Stomach (tissue), 9 donors: ENCODE measurements around the gene BLOC1S4. TPM values are rescaled to one million over a fixed set of nuclear protein-coding genes. Genes with fewer than 3 reads are reported as not detected.
"Not testable (repeated sequence)": the region's sequence is repeated elsewhere in the genome, so short reads cannot be mapped to it uniquely, and the experiment has no call there.

ENCODE experiments used
- DNase-seq, 2 donors: peaks; one replicate each; pipeline versions ENCODE4 v3.0.0 to v3.0.0-alpha.2; 2013 to 2019
- H3K27ac ChIP-seq, 5 donors: fragments of 200-600 bp in 4 of 5; sonication (generic) in 4 of 5; one replicate each; pipeline ENCODE4 v1.5.1; 2013 to 2019; ENCODE audit warnings: mild to moderate bottlenecking in 1 of 5, moderate library complexity in 1 of 5
- H3K27me3 ChIP-seq, 3 donors: fragments of 200-600 bp; sonication (generic); one replicate each; pipeline ENCODE4 v1.5.1; 2017 to 2019; ENCODE audit warnings: mixed run types in 1 of 3
- H3K36me3 ChIP-seq, 4 donors: fragments of 200-600 bp; sonication (generic); 1 replicate in 3 of 4; 2 replicates in 1 of 4; pipeline ENCODE4 v1.5.1; 2016 to 2019
- H3K4me1 ChIP-seq, 4 donors: fragments of 200-600 bp; sonication (generic); one replicate each; pipeline ENCODE4 v1.5.1; 2016 to 2019
- H3K4me3 ChIP-seq, 4 donors: fragments of 200-600 bp; sonication (generic) in 3 of 4; one replicate each; pipeline ENCODE4 v1.5.1; 2016 to 2019; ENCODE audit warnings: mild to moderate bottlenecking in 1 of 4
- H3K9me3 ChIP-seq, 4 donors: fragments of 200-600 bp; sonication (generic); one replicate each; pipeline ENCODE4 v1.5.1; 2016 to 2019
- EP300 ChIP-seq: sonication (generic); formaldehyde crosslinking; IDR thresholded peaks from one replicate; pipeline ENCODE4 v1.6.1; 2017; ENCODE audit warnings: antibody characterized with exemption
- POLR2A ChIP-seq, 4 donors: fragments of 450-650 bp; IDR thresholded peaks; one replicate each; pipeline ENCODE4 v1.6.1; 2016; ENCODE audit warnings: antibody characterized with exemption in 4 of 4, control low read depth in 2 of 4, mild to moderate bottlenecking in 1 of 4, moderate library complexity in 1 of 4
- POLR2AphosphoS5 ChIP-seq, 3 donors: sonication (generic); formaldehyde crosslinking; IDR thresholded peaks; one replicate each; pipeline ENCODE4 v1.6.1; 2016; ENCODE audit warnings: antibody characterized with exemption in 3 of 3
- WGBS, 5 donors: extraction: QIAGEN DNeasy Blood & Tissue Kit in 3 of 5; methylation state at CpG; one replicate each; pipeline versions ENCODE4 v1.1.5 to v1.1.7; 2013 to 2018; 5-methylcytosine and 5-hydroxymethylcytosine counted together
- intact Hi-C: fragments of 100-400 bp; cut with DNase I; formaldehyde crosslinking; loops from one replicate; pipeline ENCODE4 v1.15.1; 2023; ENCODE audit warnings: low total_unique reads
- polyA plus RNA-seq, 3 donors: library from polyadenylated mRNA; stranded (reverse); fragments of 200-250 nt; gene quantifications; one replicate each; pipeline ENCODE4 v1.2.3, GENCODE V29; 2013
- total RNA-seq, 5 donors: library from RNA; depleted of rRNA; stranded (reverse); fragments of >200 nt; gene quantifications; one replicate each; pipeline versions ENCODE4 v1.1.0 to v1.2.3, GENCODE V29; 2014 to 2016
- TF ChIP-seq, protein P1 (sequence below), 7 experiments: fragments of 450-650 bp in 4 of 7; fragments of 200-600 bp in 3 of 7; sonication (generic) in 3 of 7; IDR thresholded peaks; one replicate each; pipeline ENCODE4 v1.5.1; 2016 to 2019; ENCODE audit warnings: antibody characterized with exemption in 7 of 7, control low read depth in 2 of 7, mild to moderate bottlenecking in 1 of 7
- donor health status: healthy with polysubstance abuse.
- donor health status: Bipolar disorder and iron deficiency.
- donor health status: healthy.

Gene BLOC1S4
- total and polyA plus RNA-seq, 8 donors, result 8.4 to 64.3 (median 16.6) TPM

DNA sequence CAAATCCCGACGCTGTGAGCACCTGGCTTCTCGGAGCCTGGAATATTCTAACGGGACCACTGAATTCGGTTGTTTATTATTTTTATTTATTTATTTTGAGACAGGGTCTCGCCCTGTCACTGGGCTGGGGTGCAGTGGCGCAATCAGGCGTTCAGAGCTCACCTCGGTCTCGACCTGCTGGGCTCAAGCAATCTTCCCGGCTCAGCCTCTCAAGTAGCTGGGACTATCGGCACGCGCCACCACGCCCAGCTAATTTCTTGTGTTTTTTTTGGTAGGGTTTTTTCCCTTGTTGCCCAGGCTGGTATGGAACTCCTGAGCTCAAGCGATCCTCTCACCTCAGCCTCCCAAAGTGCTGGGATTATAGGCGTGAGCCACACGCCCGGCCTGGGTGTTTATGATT, 43.8 kb upstream of the BLOC1S4 start:
- no peak overlapping the region for H3K4me3 ChIP-seq
- no peak for DNase-seq
- TF ChIP-seq EP300, result no peak
- TF ChIP-seq POLR2AphosphoS5 (IDR thresholded peaks at IDR 0.05), result no peak
- TF ChIP-seq POLR2A (IDR thresholded peaks at IDR 0.05), result no peak
- TF ChIP-seq, protein P1, sequence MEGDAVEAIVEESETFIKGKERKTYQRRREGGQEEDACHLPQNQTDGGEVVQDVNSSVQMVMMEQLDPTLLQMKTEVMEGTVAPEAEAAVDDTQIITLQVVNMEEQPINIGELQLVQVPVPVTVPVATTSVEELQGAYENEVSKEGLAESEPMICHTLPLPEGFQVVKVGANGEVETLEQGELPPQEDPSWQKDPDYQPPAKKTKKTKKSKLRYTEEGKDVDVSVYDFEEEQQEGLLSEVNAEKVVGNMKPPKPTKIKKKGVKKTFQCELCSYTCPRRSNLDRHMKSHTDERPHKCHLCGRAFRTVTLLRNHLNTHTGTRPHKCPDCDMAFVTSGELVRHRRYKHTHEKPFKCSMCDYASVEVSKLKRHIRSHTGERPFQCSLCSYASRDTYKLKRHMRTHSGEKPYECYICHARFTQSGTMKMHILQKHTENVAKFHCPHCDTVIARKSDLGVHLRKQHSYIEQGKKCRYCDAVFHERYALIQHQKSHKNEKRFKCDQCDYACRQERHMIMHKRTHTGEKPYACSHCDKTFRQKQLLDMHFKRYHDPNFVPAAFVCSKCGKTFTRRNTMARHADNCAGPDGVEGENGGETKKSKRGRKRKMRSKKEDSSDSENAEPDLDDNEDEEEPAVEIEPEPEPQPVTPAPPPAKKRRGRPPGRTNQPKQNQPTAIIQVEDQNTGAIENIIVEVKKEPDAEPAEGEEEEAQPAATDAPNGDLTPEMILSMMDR (IDR thresholded peaks at IDR 0.05), result no peak
- H3K36me3 ChIP-seq, result peaks cover 0 to 19% (median 5%) of the 10 kb centered on the region in 4 donors
- H3K27ac ChIP-seq, result no peak overlapping the region
- no peaks in the 10 kb centered on the region for H3K27me3 ChIP-seq
- WGBS, 5 donors, result 95 to 98% (median 96%) methylated on average over 19 of the region's 19 CpGs
- intact Hi-C loops, result no loop called here
- peaks cover 19 to 39% (median 32%) of the 10 kb centered on the region in 4 donors for H3K4me1 ChIP-seq
- H3K9me3 ChIP-seq, result no peaks in the 10 kb centered on the region

DNA sequence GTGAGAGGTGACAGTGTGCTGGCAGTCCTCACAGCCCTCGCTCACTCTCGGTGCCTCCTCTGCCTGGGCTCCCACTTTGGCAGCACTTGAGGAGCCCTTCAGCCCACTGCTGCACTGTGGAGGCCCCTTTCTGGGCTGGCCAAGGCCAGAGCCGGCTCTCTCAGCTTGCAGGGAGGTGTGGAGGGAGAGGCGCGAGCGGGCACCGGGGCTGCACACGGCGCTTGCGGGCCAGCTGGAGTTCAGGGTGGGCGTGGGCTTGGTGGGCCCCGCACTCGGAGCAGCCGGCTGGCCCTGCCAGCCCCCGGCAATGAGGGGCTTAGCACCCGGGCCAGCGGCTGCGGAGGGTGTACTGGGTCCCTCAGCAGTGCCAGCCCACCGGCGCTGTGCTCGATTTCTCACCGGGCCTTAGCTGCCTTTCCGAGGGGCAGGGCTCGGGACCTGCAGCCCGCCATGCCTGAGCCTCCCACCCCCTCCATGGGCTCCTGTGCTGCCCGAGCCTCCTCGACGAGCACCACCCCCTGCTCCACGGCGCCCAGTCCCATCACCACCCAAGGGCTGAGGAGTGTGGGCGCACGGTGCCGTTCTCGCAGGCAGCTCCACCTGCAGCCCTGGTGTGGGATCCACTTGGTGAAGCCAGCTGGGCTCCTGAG, 43.3 kb upstream of the BLOC1S4 start:
- intact Hi-C loops, H3K9me3 ChIP-seq, DNase-seq, H3K27me3 ChIP-seq: not testable (repeated sequence)
- Histone ChIP-seq H3K36me3 (peaks cover 0 to 19% (median 10%) of the 10 kb centered on the region in 4 donors), H3K27ac (peak overlapping the region in 3 of 5 donors; percentile 81 to 94 (median 91)), H3K4me1 (peaks cover 19 to 44% (median 38%) of the 10 kb centered on the region in 4 donors), H3K4me3 (peak overlapping the region in 2 of 4 donors; percentile 94 to 95)
- 95 to 98% (median 97%) methylated on average over 21 to 34 of the region's 34 CpGs for WGBS, 5 donors

DNA sequence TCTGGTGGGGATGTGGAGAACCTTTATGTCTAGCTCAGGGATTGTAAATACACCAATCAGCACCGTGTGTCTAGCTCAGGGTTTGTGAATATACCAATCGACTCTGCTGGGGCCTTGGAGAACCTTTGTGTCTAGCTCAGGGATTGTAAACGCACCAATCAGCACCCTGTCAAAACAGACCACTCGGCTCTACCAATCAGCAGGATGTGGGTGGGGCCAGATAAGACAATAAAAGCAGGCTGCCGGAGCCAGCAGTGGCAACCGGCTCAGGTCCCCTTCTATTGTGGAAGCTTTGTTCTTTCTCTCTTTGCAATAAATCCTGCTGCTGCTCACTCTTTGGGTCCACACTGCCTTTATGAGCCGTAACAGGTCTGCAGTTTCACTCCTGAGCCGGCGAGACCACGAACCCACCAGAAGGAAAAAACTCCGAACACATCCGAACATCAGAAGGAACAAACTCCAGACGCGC, 42.7 kb upstream of the BLOC1S4 start:
- H3K27me3 ChIP-seq, H3K9me3 ChIP-seq, DNase-seq, intact Hi-C loops: not testable (repeated sequence)
- peaks cover 19 to 47% (median 38%) of the 10 kb centered on the region in 4 donors for H3K4me1 ChIP-seq
- H3K27ac ChIP-seq, result peak overlapping the region; percentile 81 to 94 (median 89)
- H3K4me3 ChIP-seq, result peak overlapping the region; percentile 85 to 95 (median 90)
- WGBS, 5 donors, result 26 to 47% (median 41%) methylated on average over 13 to 14 of the region's 14 CpGs
- H3K36me3 ChIP-seq, result peaks cover 0 to 19% (median 10%) of the 10 kb centered on the region in 4 donors
- TF ChIP-seq POLR2AphosphoS5 (IDR thresholded peaks at IDR 0.05) (peak in 2 of 3 donors; percentile 11 to 62), POLR2A (IDR thresholded peaks at IDR 0.05) (peak in 1 of 4 donors; percentile 31)

DNA sequence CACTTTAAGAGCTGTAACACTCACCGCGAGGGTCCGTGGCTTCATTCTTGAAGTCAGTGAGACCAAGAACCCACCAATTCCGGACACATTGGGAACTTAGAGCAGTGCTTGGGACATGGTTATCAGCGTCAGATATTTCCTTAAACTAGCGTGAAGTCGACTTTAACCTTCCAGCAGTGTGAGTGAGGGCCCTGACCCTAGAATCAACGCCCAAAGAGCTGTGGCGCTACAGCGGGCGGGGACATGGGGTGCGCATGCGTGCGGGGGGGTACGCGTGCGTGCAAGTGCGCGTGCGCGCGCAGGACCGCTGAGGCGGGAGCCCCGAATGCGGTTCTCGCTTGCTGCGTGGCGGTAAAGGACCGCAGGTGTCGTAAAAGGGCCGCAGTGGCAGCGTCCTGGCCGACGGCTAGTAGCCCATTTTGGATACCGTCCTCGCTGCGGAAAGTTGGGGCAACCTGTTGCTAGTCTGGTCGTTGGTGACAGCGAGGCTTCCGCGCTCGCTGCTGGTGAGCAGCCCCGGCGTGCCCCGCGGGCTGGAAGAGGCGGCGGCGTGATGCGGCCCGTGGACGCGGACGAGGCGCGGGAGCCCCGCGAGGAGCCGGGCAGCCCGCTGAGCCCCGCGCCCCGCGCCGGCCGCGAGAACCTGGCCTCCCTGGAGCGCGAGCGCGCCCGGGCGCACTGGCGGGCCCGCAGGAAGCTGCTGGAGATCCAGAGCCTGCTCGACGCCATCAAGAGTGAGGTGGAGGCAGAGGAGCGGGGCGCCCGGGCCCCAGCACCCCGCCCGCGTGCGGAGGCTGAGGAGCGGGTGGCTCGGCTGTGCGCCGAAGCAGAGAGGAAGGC, 42.1 kb upstream of the BLOC1S4 start:
- Histone ChIP-seq H3K4me3 (peak overlapping the region; percentile 85 to 95 (median 90)), H3K27ac (peak overlapping the region; percentile 81 to 94 (median 89)), H3K36me3 (peaks cover 0 to 19% (median 10%) of the 10 kb centered on the region in 4 donors), H3K27me3 (no peaks in the 10 kb centered on the region), H3K9me3 (no peaks in the 10 kb centered on the region), H3K4me1 (peaks cover 19 to 47% (median 38%) of the 10 kb centered on the region in 4 donors)
- peak; percentile 95 to 99 for DNase-seq
- intact Hi-C loops, result no loop called here
- TF ChIP-seq POLR2A (IDR thresholded peaks at IDR 0.05) (no peak), POLR2AphosphoS5 (IDR thresholded peaks at IDR 0.05) (peak; percentile 79 to 95 (median 80)), EP300 (no peak)
- TF ChIP-seq, protein P1 (IDR thresholded peaks at IDR 0.05), result peak in 1 of 7 experiments; percentile 18
- WGBS, 5 donors, result 1 to 5% (median 1%) methylated on average over 18 to 89 of the region's 89 CpGs

DNA sequence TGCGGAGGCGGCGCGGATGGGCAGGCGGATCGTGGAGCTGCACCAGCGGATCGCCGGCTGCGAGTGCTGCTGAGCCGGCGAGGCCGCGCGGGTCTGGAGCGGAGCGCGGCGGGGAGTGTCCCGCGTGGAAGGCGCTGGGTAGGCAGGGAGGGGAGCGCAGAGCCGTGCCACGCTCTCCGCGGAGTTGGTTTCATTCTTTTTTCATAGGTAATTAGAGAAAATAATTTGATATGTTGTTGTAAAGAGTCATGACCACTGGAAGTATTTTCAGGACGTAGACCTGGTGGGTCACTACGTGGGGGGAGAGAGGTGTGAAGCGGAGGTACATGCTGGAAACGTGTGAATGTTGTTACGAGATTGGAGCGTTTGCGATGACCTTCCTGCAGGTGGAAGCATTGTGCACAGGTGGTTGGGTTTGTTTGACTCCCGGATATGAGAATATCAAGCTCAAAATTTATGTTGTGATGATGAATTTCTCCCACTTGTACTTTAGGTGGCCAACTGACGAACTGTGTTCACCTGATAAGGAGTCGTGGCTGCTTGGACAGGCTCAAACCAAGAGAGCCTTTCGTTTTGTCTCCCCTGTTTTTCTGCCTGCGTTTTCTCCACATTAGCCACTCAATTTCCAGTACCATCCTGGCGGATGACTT, 41.3 kb upstream of the BLOC1S4 start:
- no peaks in the 10 kb centered on the region for H3K9me3 ChIP-seq
- H3K27ac ChIP-seq, result peak overlapping the region; percentile 81 to 94 (median 89)
- no peaks in the 10 kb centered on the region for H3K27me3 ChIP-seq
- peaks cover 0 to 16% (median 8%) of the 10 kb centered on the region in 4 donors for H3K36me3 ChIP-seq
- peak overlapping the region; percentile 85 to 95 (median 90) for H3K4me3 ChIP-seq
- DNase-seq, result peak; percentile 58 to 87
- TF ChIP-seq EP300 (no peak), POLR2AphosphoS5 (IDR thresholded peaks at IDR 0.05) (peak in 1 of 3 donors; percentile 37), POLR2A (IDR thresholded peaks at IDR 0.05) (no peak)
- TF ChIP-seq, protein P1 (IDR thresholded peaks at IDR 0.05), result peak in 3 of 7 experiments; percentile 42 to 55 (median 51)
- H3K4me1 ChIP-seq, result peaks cover 19 to 47% (median 38%) of the 10 kb centered on the region in 4 donors
- intact Hi-C loops, result no loop called here
- WGBS, 5 donors, result 3 to 6% (median 4%) methylated on average over 32 to 40 of the region's 40 CpGs
